GM23338 (cell line): ENCODE results near the gene BICRA.

Experiments used
- CTCF ChIP-seq, 2 experiments: fragments of 200-600 bp in 1 of 2; sonication (generic) in 1 of 2; conservative IDR thresholded peaks; 2 replicates each; pipeline versions ENCODE4 v1.5.1 to v1.6.1; 2016 to 2017; ENCODE audit warnings: antibody characterized with exemption in 2 of 2, low read depth in 2 of 2, mild to moderate bottlenecking in 2 of 2, moderate library complexity in 1 of 2
- EZH2phosphoT487 ChIP-seq: fragments of 200-600 bp; sonication (generic); IDR thresholded peaks from one replicate; pipeline ENCODE4 v1.8.1; 2018; ENCODE audit warnings: antibody characterized with exemption; ENCODE audit not compliant: unreplicated experiment

GRCh38 chr19:47649588-47649987 lies 40.7 kb downstream of the BICRA start:
- TF ChIP-seq CTCF (conservative IDR thresholded peaks at IDR 0.05; ENCODE audit: low read depth in 2 of 2) (no peak), EZH2phosphoT487 (no peak)
